SK-N-SH treated with all-trans-retinoic acid at 6 μM for 48 hours (cell line): ENCODE data around the gene PLCH2.

Experiments used
- ATAC-seq: fragments of 200-7000 bp; cut with Tn5 transposase; 3 replicates; pipeline ENCODE4 v1.9.1; 2020; ENCODE audit warnings: mild to moderate bottlenecking, moderate library complexity
- ARNTL ChIP-seq: fragments of 450-650 bp; formaldehyde crosslinking; IDR thresholded peaks from 2 replicates; pipeline ENCODE4 v1.5.0; 2020; ENCODE audit warnings: low read depth, mild to moderate bottlenecking, moderate library complexity, borderline replicate concordance
- BACH2 ChIP-seq: fragments of 250-450 bp; sonication (Bioruptor Pico); IDR thresholded peaks from 2 replicates; pipeline ENCODE4 v1.9.0; 2021; ENCODE audit warnings: mild to moderate bottlenecking, borderline replicate concordance
- CSDC2 ChIP-seq: fragments of 250-450 bp; sonication (Bioruptor Pico); IDR thresholded peaks from 2 replicates; pipeline ENCODE4 v1.5.0; 2020; ENCODE audit warnings: mild to moderate bottlenecking, moderate library complexity
- ISL1 ChIP-seq: fragments of 250-450 bp; sonication (Bioruptor Pico); IDR thresholded peaks from 2 replicates; pipeline ENCODE4 v2.1.2; 2022; ENCODE audit warnings: mild to moderate bottlenecking, moderate library complexity
- OSR1 ChIP-seq: fragments of 250-450 bp; sonication (Bioruptor Pico); IDR thresholded peaks from 2 replicates; pipeline ENCODE4 v1.8.0; 2022; ENCODE audit warnings: moderate library complexity, mild to moderate bottlenecking, inconsistent platforms
- POU6F1 ChIP-seq: fragments of 250-450 bp; sonication (Bioruptor Pico); IDR thresholded peaks from 2 replicates; pipeline ENCODE4 v1.8.0; 2021; ENCODE audit warnings: low read depth, mild to moderate bottlenecking, moderate library complexity, borderline replicate concordance
- PPARA ChIP-seq: fragments of 250-450 bp; sonication (Bioruptor Pico); IDR thresholded peaks from 2 replicates; pipeline ENCODE4 v1.5.0; 2020; ENCODE audit warnings: mild to moderate bottlenecking, borderline replicate concordance
- SNAI2 ChIP-seq: fragments of 250-450 bp; sonication (Bioruptor Pico); IDR thresholded peaks from 2 replicates; pipeline ENCODE4 v1.5.0; 2020; ENCODE audit warnings: mild to moderate bottlenecking, moderate library complexity
- TCF4 ChIP-seq: fragments of 250-450 bp; sonication (Bioruptor Pico); IDR thresholded peaks from 2 replicates; pipeline ENCODE4 v1.8.0; 2021; ENCODE audit warnings: mild to moderate bottlenecking, moderate library complexity, borderline replicate concordance
- ZC3H10 ChIP-seq: fragments of 250-450 bp; sonication (Bioruptor Pico); IDR thresholded peaks from 2 replicates; pipeline ENCODE4 v1.5.1; 2021; ENCODE audit warnings: mild to moderate bottlenecking, moderate library complexity
- ZFP3 ChIP-seq: fragments of 250-450 bp; sonication (Bioruptor Pico); IDR thresholded peaks from 2 replicates; pipeline ENCODE4 v1.5.0; 2020; ENCODE audit warnings: mild to moderate bottlenecking, moderate library complexity
- ZFP30 ChIP-seq: fragments of 450-650 bp; formaldehyde crosslinking; IDR thresholded peaks from 2 replicates; pipeline ENCODE4 v1.5.0; 2022; ENCODE audit warnings: mild to moderate bottlenecking, moderate library complexity
- ZNF565 ChIP-seq: fragments of 450-650 bp; formaldehyde crosslinking; conservative IDR thresholded peaks from 2 replicates; pipeline ENCODE4 v1.5.0; 2020; ENCODE audit warnings: low read depth, mild to moderate bottlenecking, moderate library complexity
- ZNF70 ChIP-seq: fragments of 450-650 bp; formaldehyde crosslinking; IDR thresholded peaks from 2 replicates; pipeline ENCODE4 v1.5.0; 2020; ENCODE audit warnings: mild to moderate bottlenecking, moderate library complexity
- ZNF8 ChIP-seq: fragments of 450-650 bp; formaldehyde crosslinking; IDR thresholded peaks from 2 replicates; pipeline ENCODE4 v1.5.0; 2020; ENCODE audit warnings: mild to moderate bottlenecking, moderate library complexity
- TF ChIP-seq, protein P1 (sequence below): fragments of 250-450 bp; sonication (Bioruptor Pico); IDR thresholded peaks from 2 replicates; pipeline ENCODE4 v1.5.0; 2020; ENCODE audit warnings: mild to moderate bottlenecking, moderate library complexity
- TF ChIP-seq, protein P2 (sequence below): fragments of 250-450 bp; sonication (Bioruptor Pico); IDR thresholded peaks from 2 replicates; pipeline ENCODE4 v1.5.1; 2021; ENCODE audit warnings: mild to moderate bottlenecking, moderate library complexity
- TF ChIP-seq, protein P3 (sequence below): fragments of 250-450 bp; sonication (Bioruptor Pico); IDR thresholded peaks from 2 replicates; pipeline ENCODE4 v1.5.1; 2020; ENCODE audit warnings: low read depth, mild to moderate bottlenecking, moderate library complexity
- TF ChIP-seq, protein P4 (sequence below): fragments of 250-450 bp; sonication (Bioruptor Pico); IDR thresholded peaks from 2 replicates; pipeline ENCODE4 v1.8.0; 2020; ENCODE audit warnings: mild to moderate bottlenecking, moderate library complexity, borderline replicate concordance

The PLCH2 gene

GRCh38 chr1:2477309-2477708, 1.2 kb downstream of the PLCH2 start (continued):
- TF ChIP-seq, protein P1, sequence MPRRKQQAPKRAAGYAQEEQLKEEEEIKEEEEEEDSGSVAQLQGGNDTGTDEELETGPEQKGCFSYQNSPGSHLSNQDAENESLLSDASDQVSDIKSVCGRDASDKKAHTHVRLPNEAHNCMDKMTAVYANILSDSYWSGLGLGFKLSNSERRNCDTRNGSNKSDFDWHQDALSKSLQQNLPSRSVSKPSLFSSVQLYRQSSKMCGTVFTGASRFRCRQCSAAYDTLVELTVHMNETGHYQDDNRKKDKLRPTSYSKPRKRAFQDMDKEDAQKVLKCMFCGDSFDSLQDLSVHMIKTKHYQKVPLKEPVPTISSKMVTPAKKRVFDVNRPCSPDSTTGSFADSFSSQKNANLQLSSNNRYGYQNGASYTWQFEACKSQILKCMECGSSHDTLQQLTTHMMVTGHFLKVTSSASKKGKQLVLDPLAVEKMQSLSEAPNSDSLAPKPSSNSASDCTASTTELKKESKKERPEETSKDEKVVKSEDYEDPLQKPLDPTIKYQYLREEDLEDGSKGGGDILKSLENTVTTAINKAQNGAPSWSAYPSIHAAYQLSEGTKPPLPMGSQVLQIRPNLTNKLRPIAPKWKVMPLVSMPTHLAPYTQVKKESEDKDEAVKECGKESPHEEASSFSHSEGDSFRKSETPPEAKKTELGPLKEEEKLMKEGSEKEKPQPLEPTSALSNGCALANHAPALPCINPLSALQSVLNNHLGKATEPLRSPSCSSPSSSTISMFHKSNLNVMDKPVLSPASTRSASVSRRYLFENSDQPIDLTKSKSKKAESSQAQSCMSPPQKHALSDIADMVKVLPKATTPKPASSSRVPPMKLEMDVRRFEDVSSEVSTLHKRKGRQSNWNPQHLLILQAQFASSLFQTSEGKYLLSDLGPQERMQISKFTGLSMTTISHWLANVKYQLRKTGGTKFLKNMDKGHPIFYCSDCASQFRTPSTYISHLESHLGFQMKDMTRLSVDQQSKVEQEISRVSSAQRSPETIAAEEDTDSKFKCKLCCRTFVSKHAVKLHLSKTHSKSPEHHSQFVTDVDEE (CRISPR knock-in tag) = no peak
- TF ChIP-seq CSDC2 = no peak
- TF ChIP-seq, protein P2, sequence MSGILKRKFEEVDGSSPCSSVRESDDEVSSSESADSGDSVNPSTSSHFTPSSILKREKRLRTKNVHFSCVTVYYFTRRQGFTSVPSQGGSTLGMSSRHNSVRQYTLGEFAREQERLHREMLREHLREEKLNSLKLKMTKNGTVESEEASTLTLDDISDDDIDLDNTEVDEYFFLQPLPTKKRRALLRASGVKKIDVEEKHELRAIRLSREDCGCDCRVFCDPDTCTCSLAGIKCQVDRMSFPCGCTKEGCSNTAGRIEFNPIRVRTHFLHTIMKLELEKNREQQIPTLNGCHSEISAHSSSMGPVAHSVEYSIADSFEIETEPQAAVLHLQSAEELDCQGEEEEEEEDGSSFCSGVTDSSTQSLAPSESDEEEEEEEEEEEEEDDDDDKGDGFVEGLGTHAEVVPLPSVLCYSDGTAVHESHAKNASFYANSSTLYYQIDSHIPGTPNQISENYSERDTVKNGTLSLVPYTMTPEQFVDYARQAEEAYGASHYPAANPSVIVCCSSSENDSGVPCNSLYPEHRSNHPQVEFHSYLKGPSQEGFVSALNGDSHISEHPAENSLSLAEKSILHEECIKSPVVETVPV (CRISPR knock-in tag) = no peak
- no peak for TF ChIP-seq ISL1

GRCh38 chr1:2477791-2478499, 1.9 kb downstream of the PLCH2 start:
- TF ChIP-seq POU6F1 (CRISPR knock-in tag) = no peak
- TF ChIP-seq ZNF8 (CRISPR knock-in tag) = no peak
- TF ChIP-seq, protein P2 (CRISPR knock-in tag) = no peak
- TF ChIP-seq, protein P3, sequence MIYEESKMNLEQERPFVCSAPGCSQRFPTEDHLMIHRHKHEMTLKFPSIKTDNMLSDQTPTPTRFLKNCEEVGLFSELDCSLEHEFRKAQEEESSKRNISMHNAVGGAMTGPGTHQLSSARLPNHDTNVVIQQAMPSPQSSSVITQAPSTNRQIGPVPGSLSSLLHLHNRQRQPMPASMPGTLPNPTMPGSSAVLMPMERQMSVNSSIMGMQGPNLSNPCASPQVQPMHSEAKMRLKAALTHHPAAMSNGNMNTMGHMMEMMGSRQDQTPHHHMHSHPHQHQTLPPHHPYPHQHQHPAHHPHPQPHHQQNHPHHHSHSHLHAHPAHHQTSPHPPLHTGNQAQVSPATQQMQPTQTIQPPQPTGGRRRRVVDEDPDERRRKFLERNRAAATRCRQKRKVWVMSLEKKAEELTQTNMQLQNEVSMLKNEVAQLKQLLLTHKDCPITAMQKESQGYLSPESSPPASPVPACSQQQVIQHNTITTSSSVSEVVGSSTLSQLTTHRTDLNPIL = no peak
- no peak for TF ChIP-seq ZFP3 (CRISPR knock-in tag)
- TF ChIP-seq, protein P4, sequence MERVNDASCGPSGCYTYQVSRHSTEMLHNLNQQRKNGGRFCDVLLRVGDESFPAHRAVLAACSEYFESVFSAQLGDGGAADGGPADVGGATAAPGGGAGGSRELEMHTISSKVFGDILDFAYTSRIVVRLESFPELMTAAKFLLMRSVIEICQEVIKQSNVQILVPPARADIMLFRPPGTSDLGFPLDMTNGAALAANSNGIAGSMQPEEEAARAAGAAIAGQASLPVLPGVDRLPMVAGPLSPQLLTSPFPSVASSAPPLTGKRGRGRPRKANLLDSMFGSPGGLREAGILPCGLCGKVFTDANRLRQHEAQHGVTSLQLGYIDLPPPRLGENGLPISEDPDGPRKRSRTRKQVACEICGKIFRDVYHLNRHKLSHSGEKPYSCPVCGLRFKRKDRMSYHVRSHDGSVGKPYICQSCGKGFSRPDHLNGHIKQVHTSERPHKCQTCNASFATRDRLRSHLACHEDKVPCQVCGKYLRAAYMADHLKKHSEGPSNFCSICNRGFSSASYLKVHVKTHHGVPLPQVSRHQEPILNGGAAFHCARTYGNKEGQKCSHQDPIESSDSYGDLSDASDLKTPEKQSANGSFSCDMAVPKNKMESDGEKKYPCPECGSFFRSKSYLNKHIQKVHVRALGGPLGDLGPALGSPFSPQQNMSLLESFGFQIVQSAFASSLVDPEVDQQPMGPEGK (CRISPR knock-in tag) = no peak
- TF ChIP-seq PPARA (CRISPR knock-in tag) = no peak
- no peak for TF ChIP-seq OSR1 (CRISPR knock-in tag)
- TF ChIP-seq SNAI2 (CRISPR knock-in tag) = no peak
- no peak for TF ChIP-seq ZNF565 (CRISPR knock-in tag)
- no peak for TF ChIP-seq ZNF70
- TF ChIP-seq TCF4 = no peak
- no peak for TF ChIP-seq CSDC2
- no peak for TF ChIP-seq ISL1
- TF ChIP-seq, all 23 proteins: peak for 0
- ATAC-seq = no peak

DNA sequence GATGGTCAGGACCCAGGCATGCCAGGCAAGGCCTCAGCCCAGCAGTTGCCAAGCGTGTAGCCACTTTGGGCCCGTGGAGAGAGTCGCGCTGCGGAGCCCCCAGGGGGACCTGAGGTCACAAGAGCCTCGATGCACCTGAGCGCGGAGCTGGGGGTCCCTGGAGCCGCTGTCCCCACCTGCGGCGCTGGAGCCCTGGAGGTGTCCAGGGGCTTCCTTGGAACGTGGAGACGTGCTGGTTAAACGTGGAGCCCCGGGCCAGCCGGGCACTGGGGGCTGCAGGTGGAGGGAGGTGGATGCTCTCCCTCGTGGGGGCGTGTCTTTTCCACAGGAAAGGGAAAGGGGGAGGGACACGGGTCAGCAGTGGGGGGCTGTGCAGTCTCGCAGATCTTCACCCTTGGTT, 3.1 kb downstream of the PLCH2 start:
- no peak for ATAC-seq
- TF ChIP-seq ZFP30 (CRISPR knock-in tag) (no peak), ZFP3 (CRISPR knock-in tag) (no peak), BACH2 (CRISPR knock-in tag) (no peak), SNAI2 (CRISPR knock-in tag) (no peak), ZC3H10 (CRISPR knock-in tag) (no peak), POU6F1 (CRISPR knock-in tag) (no peak), ZNF565 (CRISPR knock-in tag) (no peak), ZNF70 (no peak), ZNF8 (CRISPR knock-in tag) (no peak), ARNTL (no peak), ISL1 (no peak), OSR1 (CRISPR knock-in tag) (no peak)
- TF ChIP-seq, protein P4 (CRISPR knock-in tag) = no peak
- TF ChIP-seq, protein P3 = no peak
